Memory B cell (primary cell): ENCODE results near the gene MPRIP.

ENCODE experiments used
- ATAC-seq: fragments of 150-1000 bp; cut with Tn5 transposase; 2 replicates; pipeline ENCODE4 v1.10.0; 2021; ENCODE audit warnings: low read depth, mild to moderate bottlenecking, moderate library complexity
- DNase-seq, 2 donors: peaks; one replicate each; pipeline ENCODE4 v3.0.0; 2022; ENCODE audit warnings: low spot score in 2 of 2
- H3K27ac Mint-ChIP-seq: one replicate; pipeline ENCODE4 v1.8.0; 2022; ENCODE audit warnings: mild to moderate bottlenecking, moderate library complexity, mixed read lengths
- H3K27me3 Mint-ChIP-seq: one replicate; pipeline ENCODE4 v1.8.0; 2022; ENCODE audit warnings: mixed read lengths
- H3K36me3 Mint-ChIP-seq: one replicate; pipeline ENCODE4 v1.8.0; 2022; ENCODE audit warnings: mild to moderate bottlenecking, mixed read lengths
- H3K4me1 Mint-ChIP-seq: one replicate; pipeline ENCODE4 v1.8.0; 2022; ENCODE audit warnings: mixed read lengths
- H3K4me3 Mint-ChIP-seq: one replicate; pipeline ENCODE4 v1.8.0; 2022; ENCODE audit warnings: mild to moderate bottlenecking, moderate library complexity, mixed read lengths
- H3K9me3 Mint-ChIP-seq: one replicate; pipeline ENCODE4 v1.8.0; 2022; ENCODE audit warnings: mixed read lengths

Gene MPRIP

DNA sequence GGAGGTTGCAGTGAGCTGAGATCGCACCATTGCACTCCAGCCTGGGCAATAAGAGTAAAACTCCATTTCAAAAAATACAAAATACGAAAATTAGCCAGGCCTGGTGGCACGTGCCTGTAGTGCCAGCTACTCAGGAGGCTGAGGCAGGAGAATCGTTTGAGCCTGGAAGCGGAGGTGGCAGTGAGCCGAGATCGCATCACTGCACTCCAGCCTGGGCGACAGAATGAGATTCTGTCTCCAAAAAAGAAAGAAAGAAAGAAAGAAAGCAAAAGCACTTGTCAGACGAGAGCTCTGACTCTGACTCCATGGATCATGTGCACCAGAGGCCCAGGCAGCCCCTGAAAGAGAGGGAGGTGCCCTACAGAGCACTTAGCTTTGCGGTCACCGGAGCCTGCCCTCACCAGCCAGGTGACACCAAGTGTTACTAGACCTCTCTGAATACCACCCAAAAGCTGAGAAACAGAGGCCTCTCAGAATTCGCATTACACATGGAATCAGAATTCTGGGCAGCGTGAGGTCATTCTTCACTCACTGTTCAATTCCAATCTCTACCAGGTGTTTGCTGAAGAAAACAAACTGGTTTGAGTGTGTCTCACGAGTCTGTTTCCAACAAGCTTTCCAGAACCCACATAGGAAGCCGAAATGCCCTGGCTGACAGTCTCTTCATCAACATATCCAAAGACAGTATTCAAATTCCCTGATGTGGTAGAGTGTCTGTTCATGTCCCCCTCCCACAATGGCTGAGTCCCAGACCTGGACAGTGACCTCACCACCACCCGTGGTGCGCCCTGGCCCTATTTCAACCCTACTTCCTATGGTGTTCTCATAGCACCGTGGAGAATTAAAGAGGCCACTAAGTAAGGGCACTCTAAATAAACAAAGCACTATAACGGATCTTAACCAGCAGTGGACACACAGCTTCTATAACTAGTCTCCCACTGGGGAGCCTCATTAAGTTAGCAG is 193.2 kb downstream of the MPRIP start:
- Mint-ChIP-seq H3K27me3 (no peaks in the 10 kb centered on the region), H3K27ac (peak overlapping the region; percentile 100), H3K9me3 (no peaks in the 10 kb centered on the region), H3K4me1 (peaks cover 22% of the 10 kb centered on the region), H3K4me3 (peak overlapping the region; percentile 99), H3K36me3 (peaks cover 10% of the 10 kb centered on the region)
- DNase-seq: no peak
- no peak for ATAC-seq

DNA sequence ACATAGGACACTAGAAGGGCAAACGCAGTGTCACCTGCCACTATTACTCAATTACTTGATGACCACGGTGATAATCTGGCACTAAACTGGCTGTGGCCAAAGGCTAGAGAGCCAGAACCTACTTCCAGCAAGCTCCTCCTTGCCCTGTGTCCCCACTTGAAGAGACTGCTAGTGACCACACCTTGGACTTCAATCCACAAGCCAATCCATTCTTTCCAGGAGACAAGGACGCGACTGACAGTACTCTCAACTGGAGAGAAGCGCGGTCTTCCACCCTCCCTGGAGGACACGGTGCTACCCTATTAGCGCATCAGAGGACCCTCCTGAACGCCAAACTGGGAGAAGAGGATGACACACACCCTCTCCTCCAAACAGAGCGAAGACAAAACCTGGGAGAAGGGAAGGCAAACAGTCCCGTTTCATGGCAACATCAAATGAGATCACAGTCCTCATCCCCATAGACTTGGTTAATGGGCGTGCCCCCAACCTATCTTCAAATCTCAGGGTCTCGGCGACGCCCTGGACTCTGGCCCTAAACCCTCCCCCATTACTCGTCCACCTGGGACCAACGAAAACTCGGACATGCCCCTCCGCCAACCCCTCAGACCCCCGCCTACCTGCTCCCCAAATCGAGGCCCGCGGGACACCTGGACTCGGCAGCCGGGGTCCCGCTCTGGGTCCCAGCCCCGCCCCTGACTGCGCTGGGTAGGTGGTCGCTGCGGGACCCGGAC is 194.2 kb downstream of the MPRIP start:
- peak overlapping the region; percentile 99 for H3K4me3 Mint-ChIP-seq
- peaks cover 22% of the 10 kb centered on the region for H3K4me1 Mint-ChIP-seq
- peak overlapping the region; percentile 100 for H3K27ac Mint-ChIP-seq
- peaks cover 8% of the 10 kb centered on the region for H3K36me3 Mint-ChIP-seq
- no peak for DNase-seq
- peak; percentile 4 for ATAC-seq
- no peaks in the 10 kb centered on the region for H3K27me3 Mint-ChIP-seq
- H3K9me3 Mint-ChIP-seq: no peaks in the 10 kb centered on the region

DNA sequence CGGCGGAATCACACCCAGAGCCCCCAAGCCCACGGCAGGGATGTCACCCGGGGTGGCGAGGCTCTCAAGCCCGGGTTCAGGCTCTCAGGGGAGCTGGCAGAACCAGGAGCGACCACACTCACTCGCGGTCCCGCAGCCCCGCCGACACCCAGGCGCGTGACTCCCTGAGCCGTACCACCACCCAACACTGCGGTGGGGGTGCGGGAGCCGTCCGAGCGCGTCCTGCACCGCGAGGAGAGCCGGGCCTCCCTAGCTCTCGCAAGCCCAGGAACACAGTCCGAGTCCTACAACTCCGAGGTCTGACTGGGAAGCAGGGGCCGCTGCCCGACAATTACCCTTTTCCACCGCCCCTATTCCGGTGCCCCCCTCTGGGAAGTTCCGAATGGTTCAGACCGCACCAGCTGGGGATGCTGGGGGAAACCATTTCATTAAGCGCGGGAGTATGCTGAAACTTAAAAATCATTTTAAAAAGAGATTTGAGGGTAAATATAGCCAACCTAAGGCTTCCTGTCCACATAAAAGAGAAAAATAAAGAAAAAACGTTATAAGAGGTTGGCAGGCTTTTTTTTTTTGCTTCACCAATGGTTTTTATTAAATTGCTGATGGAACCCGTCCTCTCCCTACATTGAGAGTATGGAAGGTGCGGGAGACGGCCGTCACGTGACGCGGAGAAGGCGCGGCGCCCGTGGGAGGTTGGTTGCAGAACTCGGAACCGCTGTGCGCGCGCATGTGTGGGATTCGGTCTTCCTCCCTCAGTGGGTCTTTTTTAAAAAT is 195.0 kb downstream of the MPRIP start, which contains the start of gene FLCN:
Gene FLCN, minus strand, starts transcription at position 143 of the 774 bp plus-strand sequence. CDS start 9,031 bp downstream, outside the sequence.
- Mint-ChIP-seq H3K4me3 (peak within 1 kb of the TSS; percentile 99), H3K27me3 (no peaks in the 10 kb centered on the region), H3K36me3 (peaks cover 2% of the 10 kb centered on the region), H3K27ac (peak within 1 kb of the TSS; percentile 100), H3K9me3 (no peaks in the 10 kb centered on the region), H3K4me1 (peaks cover 20% of the 10 kb centered on the region)
- ATAC-seq (peak; percentile 90), DNase-seq (peak; percentile 88 to 97)

DNA sequence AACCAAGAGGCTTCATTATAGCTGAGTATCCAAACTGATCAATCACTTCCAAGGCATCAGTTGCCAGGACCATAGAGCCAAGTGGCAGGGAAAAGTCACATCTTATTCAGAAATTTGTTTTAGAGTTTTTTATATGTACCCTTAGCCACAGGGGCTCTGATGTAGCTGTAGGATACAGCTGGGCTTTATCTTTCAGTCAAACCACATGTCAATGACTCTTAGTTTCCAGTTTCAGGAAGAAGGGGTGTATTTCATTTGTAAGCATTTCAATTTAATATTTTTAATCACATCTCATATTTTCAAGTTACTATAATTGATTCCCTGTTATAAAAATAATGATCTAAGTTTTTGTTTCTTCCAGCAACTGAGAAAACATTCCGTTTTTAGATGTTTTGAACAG is 197.6 kb downstream of the MPRIP start:
- ATAC-seq (no peak), DNase-seq (no peak)
- Mint-ChIP-seq H3K4me3 (no peak overlapping the region), H3K27me3 (no peaks in the 10 kb centered on the region), H3K4me1 (peaks cover 20% of the 10 kb centered on the region), H3K9me3 (no peaks in the 10 kb centered on the region), H3K27ac (no peak overlapping the region), H3K36me3 (no peaks in the 10 kb centered on the region)

DNA sequence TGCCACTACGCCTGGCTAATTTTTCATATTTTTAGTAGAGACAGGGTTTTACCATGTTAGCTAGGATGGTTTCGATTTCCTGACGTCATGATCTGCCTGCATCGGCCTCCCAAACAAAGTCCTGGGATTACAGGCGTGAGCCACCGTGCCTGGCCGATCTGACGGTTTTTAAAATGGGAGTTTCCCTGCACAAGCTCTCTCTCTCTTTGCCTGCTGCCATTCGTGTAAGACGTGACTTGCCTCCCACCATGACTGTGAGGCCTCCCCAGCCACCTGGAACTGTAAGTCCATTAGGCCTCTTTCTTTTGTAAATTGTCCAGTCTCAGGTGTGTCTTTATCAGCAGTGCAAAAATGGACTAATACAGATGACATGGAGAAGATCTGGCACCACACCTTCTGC is 199.4 kb downstream of the MPRIP start:
- no peaks in the 10 kb centered on the region for H3K27me3 Mint-ChIP-seq
- no peaks in the 10 kb centered on the region for H3K36me3 Mint-ChIP-seq
- no peak for DNase-seq
- H3K4me1 Mint-ChIP-seq: peaks cover 5% of the 10 kb centered on the region
- H3K27ac Mint-ChIP-seq: no peak overlapping the region
- H3K9me3 Mint-ChIP-seq: no peaks in the 10 kb centered on the region
- ATAC-seq: no peak
- H3K4me3 Mint-ChIP-seq: no peak overlapping the region

DNA sequence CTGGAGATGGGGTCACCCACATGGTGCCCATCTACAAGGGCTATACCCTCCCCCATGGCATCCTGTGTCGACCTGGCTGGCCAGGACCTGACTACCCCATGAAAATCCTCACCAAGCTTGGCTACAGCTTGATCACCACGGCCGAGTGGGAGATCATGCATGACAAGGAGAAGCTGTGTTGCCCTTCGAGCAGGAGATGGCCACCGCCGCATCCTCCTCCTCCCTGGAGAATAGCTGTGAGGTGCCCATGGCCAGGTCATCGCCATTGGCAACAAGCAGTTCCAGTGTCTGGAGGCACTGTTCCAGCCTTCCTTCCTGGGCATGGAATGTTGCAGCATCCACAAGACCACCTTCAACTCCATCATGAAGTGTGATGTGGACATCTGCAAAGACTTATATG is 200.0 kb downstream of the MPRIP start:
- Mint-ChIP-seq H3K27ac (no peak overlapping the region), H3K36me3 (peaks cover under 1% of the 10 kb centered on the region), H3K4me3 (no peak overlapping the region), H3K4me1 (peaks cover 3% of the 10 kb centered on the region), H3K9me3 (no peaks in the 10 kb centered on the region), H3K27me3 (no peaks in the 10 kb centered on the region)
- ATAC-seq (no peak), DNase-seq (no peak)
